Activated naive CD4-positive, alpha-beta T cell treated with anti-CD3 and anti-CD28 coated beads, Interleukin-2, amount 50 U/mL, for 24 hours (primary cell): Measurements from ENCODE around the gene FOXRED1.

Experiments
- H3K27ac Mint-ChIP-seq: one replicate; pipeline ENCODE4 v1.8.0; 2021; ENCODE audit warnings: mild to moderate bottlenecking, mixed read lengths
- H3K27me3 Mint-ChIP-seq: one replicate; pipeline ENCODE4 v1.8.0; 2021; ENCODE audit warnings: mixed read lengths
- H3K36me3 Mint-ChIP-seq: one replicate; pipeline ENCODE4 v1.8.0; 2021; ENCODE audit warnings: mixed read lengths
- H3K4me1 Mint-ChIP-seq: one replicate; pipeline ENCODE4 v1.8.0; 2021; ENCODE audit warnings: mixed read lengths
- H3K4me3 Mint-ChIP-seq: one replicate; pipeline ENCODE4 v1.8.0; 2021; ENCODE audit warnings: mild to moderate bottlenecking, mixed read lengths
- H3K9me3 Mint-ChIP-seq: one replicate; pipeline ENCODE4 v1.8.0; 2021; ENCODE audit warnings: mixed read lengths

FOXRED1 gene

DNA sequence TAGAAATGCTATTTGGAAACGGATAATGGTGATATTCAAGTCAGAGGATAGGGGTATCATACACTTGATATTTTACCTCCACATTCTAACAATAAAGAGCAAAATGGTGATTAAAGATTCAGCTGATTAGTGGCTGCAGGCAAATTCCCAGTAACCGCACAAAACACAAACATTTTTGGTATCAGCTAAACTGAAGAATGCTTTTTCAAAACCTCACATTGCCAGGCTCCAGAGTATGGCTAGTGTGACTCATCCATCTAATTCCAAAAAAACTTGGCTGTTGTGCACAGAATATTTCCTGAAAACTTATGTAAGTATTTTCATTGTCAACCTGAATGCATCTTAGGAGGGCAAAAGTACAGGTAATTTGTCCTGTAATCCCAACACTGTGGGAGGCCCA lies 11.2 kb upstream of the FOXRED1 start:
- Mint-ChIP-seq H3K36me3 (peaks cover 2% of the 10 kb centered on the region), H3K4me1 (no peaks in the 10 kb centered on the region), H3K27me3 (no peaks in the 10 kb centered on the region), H3K4me3 (no peak overlapping the region), H3K27ac (no peak overlapping the region), H3K9me3 (no peaks in the 10 kb centered on the region)

DNA sequence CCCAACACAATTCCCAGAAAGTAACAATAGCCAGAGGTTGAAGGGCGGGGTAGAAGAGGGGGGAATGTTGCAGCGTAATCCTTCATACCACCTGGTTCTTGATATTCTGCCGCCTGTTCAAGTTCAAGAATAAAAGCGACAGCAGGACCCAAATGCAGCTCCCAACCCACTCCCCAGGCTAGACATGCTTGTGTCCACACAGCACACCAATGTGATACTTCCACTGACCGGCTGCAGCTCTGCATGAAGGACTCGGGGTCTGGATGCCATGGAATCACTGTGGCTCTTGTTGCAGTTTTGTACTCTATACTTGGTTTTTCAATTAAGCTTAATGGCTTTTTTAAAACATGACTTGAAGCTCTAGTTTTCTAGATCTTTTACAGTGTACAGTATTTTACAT lies 6.7 kb upstream of the FOXRED1 start:
- H3K9me3 Mint-ChIP-seq, result no peaks in the 10 kb centered on the region
- H3K27me3 Mint-ChIP-seq, result no peaks in the 10 kb centered on the region
- peaks cover 19% of the 10 kb centered on the region for H3K36me3 Mint-ChIP-seq
- peaks cover 15% of the 10 kb centered on the region for H3K4me1 Mint-ChIP-seq
- peak overlapping the region; percentile 79 for H3K27ac Mint-ChIP-seq
- H3K4me3 Mint-ChIP-seq, result no peak overlapping the region

- no peaks in the 10 kb centered on the region for H3K27me3 Mint-ChIP-seq
- no peak overlapping the region for H3K4me3 Mint-ChIP-seq
- peaks cover 21% of the 10 kb centered on the region for H3K36me3 Mint-ChIP-seq
- no peak overlapping the region for H3K27ac Mint-ChIP-seq
- H3K4me1 Mint-ChIP-seq, result peaks cover 23% of the 10 kb centered on the region
- H3K9me3 Mint-ChIP-seq, result no peaks in the 10 kb centered on the region
Measured at GRCh38 chr11:126263489-126263888, 5.5 kb upstream of the FOXRED1 start.

DNA sequence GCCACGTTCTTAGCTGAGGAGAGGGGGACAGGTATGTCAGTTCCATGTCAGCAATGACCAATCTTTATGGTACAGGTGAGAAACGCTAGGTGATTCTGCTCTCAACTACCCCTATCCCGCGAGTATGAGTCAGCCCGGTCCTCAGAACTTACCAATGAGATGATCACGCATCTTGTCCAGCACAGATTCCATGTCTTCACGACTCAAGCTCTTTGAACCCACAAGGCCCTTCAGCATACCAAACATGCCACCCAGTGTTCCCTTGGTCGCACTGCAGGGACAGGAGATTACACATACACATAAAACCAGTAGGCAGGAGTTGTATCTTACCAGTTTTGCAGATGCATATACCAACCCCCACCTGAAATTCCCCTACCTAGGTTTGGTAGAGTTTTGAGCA lies 3.1 kb upstream of the FOXRED1 start:
- Mint-ChIP-seq H3K9me3 (no peaks in the 10 kb centered on the region), H3K36me3 (peaks cover 23% of the 10 kb centered on the region), H3K27me3 (no peaks in the 10 kb centered on the region), H3K27ac (no peak overlapping the region), H3K4me1 (peaks cover 41% of the 10 kb centered on the region), H3K4me3 (no peak overlapping the region)

GRCh38 chr11:126267650-126268049 lies 1.3 kb upstream of the FOXRED1 start:
- Mint-ChIP-seq H3K4me1 (peaks cover 48% of the 10 kb centered on the region), H3K27me3 (no peaks in the 10 kb centered on the region), H3K4me3 (peak overlapping the region; percentile 98), H3K36me3 (peaks cover 23% of the 10 kb centered on the region), H3K9me3 (no peaks in the 10 kb centered on the region), H3K27ac (peak overlapping the region; percentile 97)

GRCh38 chr11:126268361-126268707 lies 620 bp upstream of the FOXRED1 start:
- no peaks in the 10 kb centered on the region for H3K27me3 Mint-ChIP-seq
- H3K4me1 Mint-ChIP-seq, result peaks cover 48% of the 10 kb centered on the region
- H3K9me3 Mint-ChIP-seq, result no peaks in the 10 kb centered on the region
- H3K4me3 Mint-ChIP-seq, result peak overlapping the region; percentile 98
- H3K36me3 Mint-ChIP-seq, result peaks cover 22% of the 10 kb centered on the region
- peak overlapping the region; percentile 97 for H3K27ac Mint-ChIP-seq

- H3K4me1 Mint-ChIP-seq, result peaks cover 30% of the 10 kb centered on the region
Measured at GRCh38 chr11:126277322-126277721, 8.4 kb downstream of the FOXRED1 start.

DNA sequence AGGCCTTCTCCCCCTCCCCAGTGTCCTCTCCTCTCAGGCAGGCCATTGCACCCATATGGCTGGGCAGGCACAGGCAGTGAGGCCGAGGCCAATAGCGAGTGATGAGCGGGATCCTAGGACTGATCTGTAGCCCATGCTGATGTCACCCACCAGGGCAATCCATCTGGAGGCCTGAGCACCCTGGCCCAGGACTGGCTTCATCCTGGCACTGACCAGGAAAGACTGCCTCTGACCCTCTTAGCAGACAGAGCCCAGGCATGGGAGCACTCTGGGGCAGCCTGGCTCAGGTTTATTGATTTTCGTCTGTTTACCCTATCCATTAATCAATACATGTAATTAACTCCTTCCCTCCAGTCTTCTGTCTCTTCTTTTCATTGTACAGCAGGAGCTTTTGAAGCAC lies 8.8 kb downstream of the FOXRED1 start:
- no peaks in the 10 kb centered on the region for H3K9me3 Mint-ChIP-seq
- H3K36me3 Mint-ChIP-seq, result peaks cover 13% of the 10 kb centered on the region
- H3K27ac Mint-ChIP-seq, result no peak overlapping the region
- H3K4me3 Mint-ChIP-seq, result no peak overlapping the region
- H3K4me1 Mint-ChIP-seq, result peaks cover 33% of the 10 kb centered on the region
- H3K27me3 Mint-ChIP-seq, result no peaks in the 10 kb centered on the region

More at GRCh38 chr11:126277322-126277721, 8.4 kb downstream of the FOXRED1 start:
- H3K27ac Mint-ChIP-seq, result no peak overlapping the region
- H3K27me3 Mint-ChIP-seq, result no peaks in the 10 kb centered on the region
- H3K9me3 Mint-ChIP-seq, result no peaks in the 10 kb centered on the region
- no peak overlapping the region for H3K4me3 Mint-ChIP-seq
- peaks cover 13% of the 10 kb centered on the region for H3K36me3 Mint-ChIP-seq

DNA sequence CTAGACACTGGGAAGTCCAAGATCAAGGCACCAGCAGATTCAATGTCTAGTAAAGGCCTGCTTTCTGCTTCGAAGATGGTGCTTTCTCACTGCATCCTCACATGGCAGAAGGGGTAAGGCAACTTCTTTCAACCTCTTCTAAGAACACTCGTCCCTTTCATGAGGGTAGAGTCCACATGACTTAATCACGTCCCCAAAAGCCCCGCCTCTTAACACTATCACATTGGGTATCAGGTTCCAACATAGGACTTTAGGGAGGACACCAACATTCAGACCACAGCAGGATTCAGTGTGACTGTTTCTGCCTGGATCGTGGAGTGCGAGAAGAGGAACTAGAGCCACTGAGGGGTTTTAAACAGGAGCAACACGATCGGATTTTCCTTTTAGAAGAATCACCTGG lies 10.2 kb downstream of the FOXRED1 start:
- H3K4me3 Mint-ChIP-seq, result no peak overlapping the region
- H3K36me3 Mint-ChIP-seq, result peaks cover 11% of the 10 kb centered on the region
- peaks cover 41% of the 10 kb centered on the region for H3K4me1 Mint-ChIP-seq
- H3K27ac Mint-ChIP-seq, result no peak overlapping the region
- no peaks in the 10 kb centered on the region for H3K27me3 Mint-ChIP-seq
- H3K9me3 Mint-ChIP-seq, result no peaks in the 10 kb centered on the region

DNA sequence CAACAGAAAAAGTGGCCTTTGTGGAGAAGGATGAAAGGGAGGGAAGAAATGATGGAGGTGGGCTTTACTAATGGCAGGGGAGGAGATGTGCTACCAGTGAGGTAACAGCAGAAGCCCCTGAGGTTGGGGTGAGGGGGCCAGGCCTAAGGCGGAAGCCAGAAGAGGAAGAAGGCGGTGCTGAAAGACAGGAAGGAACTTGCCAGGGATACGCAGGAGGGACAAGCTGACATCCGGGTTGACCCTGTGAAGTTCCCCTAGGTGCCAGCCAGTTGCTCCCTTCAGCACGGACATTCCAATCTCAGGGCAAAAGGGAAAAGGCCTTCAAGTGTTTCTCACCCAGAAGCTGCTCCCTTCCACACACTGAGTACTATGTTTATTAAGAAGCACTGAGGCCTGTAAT lies 11.6 kb downstream of the FOXRED1 start:
- no peaks in the 10 kb centered on the region for H3K9me3 Mint-ChIP-seq
- no peak overlapping the region for H3K4me3 Mint-ChIP-seq
- no peaks in the 10 kb centered on the region for H3K27me3 Mint-ChIP-seq
- peaks cover 55% of the 10 kb centered on the region for H3K4me1 Mint-ChIP-seq
- H3K27ac Mint-ChIP-seq, result peak overlapping the region; percentile 84
- H3K36me3 Mint-ChIP-seq, result peaks cover 9% of the 10 kb centered on the region

DNA sequence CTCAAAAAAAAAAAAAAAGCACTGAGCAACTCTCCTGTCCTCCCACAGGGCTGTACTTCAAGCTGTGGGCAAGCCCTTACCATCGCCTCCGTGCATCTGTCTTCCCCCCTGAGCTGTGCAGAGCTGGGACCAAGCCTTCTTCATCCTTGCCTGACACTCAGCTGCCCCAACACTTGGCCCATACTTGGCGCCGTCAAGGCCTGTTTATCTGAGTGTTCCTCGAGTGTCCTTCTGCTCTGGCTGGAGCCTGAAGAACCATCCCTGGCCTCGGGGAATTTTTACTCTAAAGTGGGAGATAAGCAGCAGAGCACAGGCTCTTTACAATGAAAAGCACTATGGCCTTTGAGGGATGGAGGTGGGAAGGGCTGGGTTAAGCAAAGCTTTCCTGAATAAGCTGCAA lies 12.3 kb downstream of the FOXRED1 start:
- H3K27me3 Mint-ChIP-seq, result no peaks in the 10 kb centered on the region
- H3K9me3 Mint-ChIP-seq, result no peaks in the 10 kb centered on the region
- peaks cover 57% of the 10 kb centered on the region for H3K4me1 Mint-ChIP-seq
- peaks cover 8% of the 10 kb centered on the region for H3K36me3 Mint-ChIP-seq
- H3K4me3 Mint-ChIP-seq, result peak overlapping the region; percentile 95
- peak overlapping the region; percentile 76 for H3K27ac Mint-ChIP-seq

GRCh38 chr11:126281666-126282175 lies 12.8 kb downstream of the FOXRED1 start:
- Mint-ChIP-seq H3K27me3 (no peaks in the 10 kb centered on the region), H3K4me3 (peak overlapping the region; percentile 95), H3K36me3 (peaks cover 8% of the 10 kb centered on the region), H3K27ac (peak overlapping the region; percentile 92), H3K4me1 (peaks cover 58% of the 10 kb centered on the region), H3K9me3 (no peaks in the 10 kb centered on the region)

DNA sequence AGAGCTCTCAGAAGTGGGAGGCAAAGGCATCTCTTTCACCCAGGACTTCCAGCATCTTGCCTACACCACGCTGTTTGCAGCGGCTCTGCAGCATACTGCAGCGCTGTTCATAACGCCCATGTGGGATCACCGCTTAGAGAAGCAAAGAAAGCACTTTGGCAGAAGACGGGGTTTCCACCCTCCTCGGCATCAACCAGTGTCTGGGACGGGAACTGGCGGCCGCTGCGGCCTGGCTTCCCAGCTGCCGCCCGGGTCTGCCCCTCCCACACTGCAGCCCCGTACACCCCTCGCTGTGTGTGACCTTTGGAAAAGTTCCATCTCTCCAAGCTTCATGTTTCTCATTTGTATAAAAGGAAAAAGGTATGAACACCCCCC lies 13.4 kb downstream of the FOXRED1 start:
- H3K4me3 Mint-ChIP-seq, result peak overlapping the region; percentile 95
- H3K4me1 Mint-ChIP-seq, result peaks cover 62% of the 10 kb centered on the region
- H3K9me3 Mint-ChIP-seq, result no peaks in the 10 kb centered on the region
- H3K27ac Mint-ChIP-seq, result peak overlapping the region; percentile 92
- peaks cover 7% of the 10 kb centered on the region for H3K36me3 Mint-ChIP-seq
- no peaks in the 10 kb centered on the region for H3K27me3 Mint-ChIP-seq

- Mint-ChIP-seq H3K27ac (peak within 1 kb of the TSS; percentile 98), H3K36me3 (peaks cover 2% of the 10 kb centered on the region), H3K9me3 (no peaks in the 10 kb centered on the region), H3K4me1 (peaks cover 62% of the 10 kb centered on the region), H3K27me3 (no peaks in the 10 kb centered on the region), H3K4me3 (peak within 1 kb of the TSS; percentile 99)
Measured at GRCh38 chr11:126282736-126283591, 14.0 kb downstream of the FOXRED1 start, which contains the start of gene TIRAP. Gene TIRAP (plus strand): TSS chr11:126283093. CDS start chr11:126290895, 7,802 bp downstream.

DNA sequence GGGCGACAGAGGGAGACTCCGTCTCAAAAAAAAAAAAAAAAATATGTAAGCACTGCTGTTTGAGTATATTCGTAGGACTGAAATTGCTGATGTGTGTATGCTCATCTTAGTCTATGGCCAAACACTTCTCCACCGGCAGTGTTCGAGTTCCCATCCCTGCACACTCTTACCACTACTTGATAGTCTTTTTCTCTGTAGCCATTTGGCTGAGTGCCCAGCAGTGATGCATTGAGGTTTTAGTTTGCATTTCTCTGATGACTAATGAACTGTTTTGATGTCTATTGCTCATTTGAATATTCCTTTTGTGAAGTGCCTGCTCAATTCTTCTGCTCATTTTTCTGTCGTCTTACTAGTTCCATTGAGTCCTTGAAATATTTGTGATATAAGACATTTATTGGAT lies 15.9 kb downstream of the FOXRED1 start:
- no peaks in the 10 kb centered on the region for H3K9me3 Mint-ChIP-seq
- H3K27ac Mint-ChIP-seq, result peak overlapping the region; percentile 38
- H3K27me3 Mint-ChIP-seq, result no peaks in the 10 kb centered on the region
- peaks cover 61% of the 10 kb centered on the region for H3K4me1 Mint-ChIP-seq
- H3K4me3 Mint-ChIP-seq, result peak overlapping the region; percentile 76
- H3K36me3 Mint-ChIP-seq, result no peaks in the 10 kb centered on the region

DNA sequence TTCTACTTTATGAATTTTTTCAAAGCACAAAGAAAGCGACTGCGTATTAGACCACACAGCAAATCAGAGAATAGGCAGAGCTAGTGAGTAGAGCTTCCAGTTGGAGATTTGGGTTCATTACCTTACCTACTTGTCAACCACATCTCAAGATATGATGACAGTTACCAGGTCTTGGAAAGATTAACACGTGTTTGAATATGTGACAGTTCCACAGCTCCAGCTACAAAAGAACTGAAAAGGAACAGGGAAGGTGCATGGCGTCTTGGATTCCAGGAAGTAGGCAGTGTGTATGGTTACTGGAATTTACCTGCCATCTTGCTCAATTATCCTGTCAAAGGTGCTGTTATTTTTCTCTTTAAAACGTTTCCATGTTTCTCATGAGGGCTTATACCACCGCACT lies 19.3 kb downstream of the FOXRED1 start:
- peaks cover 36% of the 10 kb centered on the region for H3K4me1 Mint-ChIP-seq
- no peaks in the 10 kb centered on the region for H3K36me3 Mint-ChIP-seq
- H3K27me3 Mint-ChIP-seq, result no peaks in the 10 kb centered on the region
- no peak overlapping the region for H3K27ac Mint-ChIP-seq
- no peak overlapping the region for H3K4me3 Mint-ChIP-seq
- H3K9me3 Mint-ChIP-seq, result no peaks in the 10 kb centered on the region
